ENCODE measurements around the gene SSBP4.

- TF ChIP-seq, protein P1, sequence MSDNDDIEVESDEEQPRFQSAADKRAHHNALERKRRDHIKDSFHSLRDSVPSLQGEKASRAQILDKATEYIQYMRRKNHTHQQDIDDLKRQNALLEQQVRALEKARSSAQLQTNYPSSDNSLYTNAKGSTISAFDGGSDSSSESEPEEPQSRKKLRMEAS (IDR thresholded peaks at IDR 0.05) = no peak
- TF ChIP-seq CTCF (IDR thresholded peaks at IDR 0.05 in 2 of 3, conservative IDR thresholded peaks at IDR 0.05 in 1 of 3; ENCODE audit: borderline replicate concordance in 1 of 3, insufficient read depth in 1 of 3, low read depth in 2 of 3, low read length in 2 of 3) (peak in 2 of 3 experiments; percentile 31 to 40; a peak in 4 of 6 replicates), EZH2 (IDR thresholded peaks at IDR 0.05) (no peak), CEBPB (IDR thresholded peaks at IDR 0.05; ENCODE audit: low read depth) (no peak)
Observed at GRCh38 chr19:18401580-18402112, 17.6 kb upstream of the SSBP4 start.

Measured in HCT116 (cell line).